ENCODE measurements around the gene ACTG2. TPM values are rescaled to one million over a fixed set of nuclear protein-coding genes. Genes with fewer than 3 reads are reported as not detected.

ACTG2 gene
- total RNA-seq, 1 experiment from 2014 or later, result 1.5 TPM

- H3K23ac ChIP-seq (ENCODE audit: insufficient read length, low read depth, low read length), result no peak overlapping the region
- no peaks in the 10 kb centered on the region for H4K20me1 ChIP-seq (ENCODE audit: control insufficient read depth, insufficient read depth, insufficient read length)
- H3T11ph ChIP-seq (ENCODE audit: low read length), result no peak overlapping the region
- no peak overlapping the region for H2BK20ac ChIP-seq (ENCODE audit: low read depth, low read length, poor library complexity, severe bottlenecking)
- no peaks in the 10 kb centered on the region for H3K4me1 Mint-ChIP-seq
- H2AFZ ChIP-seq (ENCODE audit: low read length), result no peak overlapping the region
- H3K4ac ChIP-seq (ENCODE audit: low read depth, low read length), result no peak overlapping the region
- no peaks in the 10 kb centered on the region for H3K9me3 Mint-ChIP-seq
- DNase-seq, result no peak
- no peak overlapping the region for H2AK5ac ChIP-seq (ENCODE audit: insufficient read length, low read length)
- no peaks in the 10 kb centered on the region for H3K79me2 ChIP-seq (ENCODE audit: insufficient read depth, low read length)
- no peak overlapping the region for H3K14ac ChIP-seq (ENCODE audit: insufficient read depth, low read length)
- no peaks in the 10 kb centered on the region for H3K23me2 ChIP-seq (ENCODE audit: insufficient read length, low read depth, low read length, poor library complexity, severe bottlenecking)
- H3K79me1 ChIP-seq (ENCODE audit: insufficient read depth, low read depth, low read length, poor library complexity, severe bottlenecking), result no peaks in the 10 kb centered on the region
- H3K18ac ChIP-seq (ENCODE audit: insufficient read length, low read depth, low read length), result no peak overlapping the region
- no peaks in the 10 kb centered on the region for H3K9me3 ChIP-seq (ENCODE audit: control insufficient read depth, low read depth, low read length)
- no peak overlapping the region for H3K27ac Mint-ChIP-seq
- H3K4me2 ChIP-seq (ENCODE audit: insufficient read depth, insufficient read length, low read length), result no peak overlapping the region
- no peak overlapping the region for H3K9ac ChIP-seq (ENCODE audit: extremely low read depth, insufficient read length, low read length)
- H3K56ac ChIP-seq (ENCODE audit: insufficient read length, low read depth, low read length), result no peak overlapping the region
- H3K27me3 ChIP-seq (ENCODE audit: insufficient read depth, low read length), result no peaks in the 10 kb centered on the region
- no peaks in the 10 kb centered on the region for H3K4me1 ChIP-seq (ENCODE audit: insufficient read depth, low read length)
- no peaks in the 10 kb centered on the region for H3K27me3 Mint-ChIP-seq (ENCODE audit: low read depth)
- peaks cover 27 to 62% (median 59%) of the 10 kb centered on the region in 3 experiments; a peak in 6 of 7 replicates for H3K36me3 Mint-ChIP-seq (ENCODE audit: insufficient read depth in 1 of 3, low read depth in 3 of 3)
- H4K5ac ChIP-seq (ENCODE audit: insufficient read length, low read depth, low read length), result no peak overlapping the region
- TF ChIP-seq, protein P1, sequence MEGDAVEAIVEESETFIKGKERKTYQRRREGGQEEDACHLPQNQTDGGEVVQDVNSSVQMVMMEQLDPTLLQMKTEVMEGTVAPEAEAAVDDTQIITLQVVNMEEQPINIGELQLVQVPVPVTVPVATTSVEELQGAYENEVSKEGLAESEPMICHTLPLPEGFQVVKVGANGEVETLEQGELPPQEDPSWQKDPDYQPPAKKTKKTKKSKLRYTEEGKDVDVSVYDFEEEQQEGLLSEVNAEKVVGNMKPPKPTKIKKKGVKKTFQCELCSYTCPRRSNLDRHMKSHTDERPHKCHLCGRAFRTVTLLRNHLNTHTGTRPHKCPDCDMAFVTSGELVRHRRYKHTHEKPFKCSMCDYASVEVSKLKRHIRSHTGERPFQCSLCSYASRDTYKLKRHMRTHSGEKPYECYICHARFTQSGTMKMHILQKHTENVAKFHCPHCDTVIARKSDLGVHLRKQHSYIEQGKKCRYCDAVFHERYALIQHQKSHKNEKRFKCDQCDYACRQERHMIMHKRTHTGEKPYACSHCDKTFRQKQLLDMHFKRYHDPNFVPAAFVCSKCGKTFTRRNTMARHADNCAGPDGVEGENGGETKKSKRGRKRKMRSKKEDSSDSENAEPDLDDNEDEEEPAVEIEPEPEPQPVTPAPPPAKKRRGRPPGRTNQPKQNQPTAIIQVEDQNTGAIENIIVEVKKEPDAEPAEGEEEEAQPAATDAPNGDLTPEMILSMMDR (conservative IDR thresholded peaks at IDR 0.05), result no peak
- no peak overlapping the region for H3K4me3 Mint-ChIP-seq
- no peak overlapping the region for H2BK5ac ChIP-seq (ENCODE audit: insufficient read length, low read length)
- no peak overlapping the region for H2BK120ac ChIP-seq (ENCODE audit: low read depth, low read length, poor library complexity, severe bottlenecking)
- no peak overlapping the region for H3K27ac ChIP-seq (ENCODE audit: insufficient read length, low read depth, low read length)
- no peak overlapping the region for H4K8ac ChIP-seq (replicated peaks; ENCODE audit: insufficient read length, low read depth, low read length)
- H2BK15ac ChIP-seq (ENCODE audit: low read depth, low read length), result no peak overlapping the region
- H4K91ac ChIP-seq (ENCODE audit: insufficient read length, low read depth, low read length), result no peak overlapping the region
- no peak overlapping the region for H2BK12ac ChIP-seq (ENCODE audit: insufficient read length, low read depth, low read length)
Observed at GRCh38 chr2:73852020-73852419, 40.8 kb upstream of the ACTG2 start.

All from H9 (cell line).